T-helper 9 cell (primary cell): ENCODE data around the gene ZNF670.
"Not testable (repeated sequence)": the region's sequence is repeated elsewhere in the genome, so short reads cannot be mapped to it uniquely, and the experiment has no call there.

Source experiments
- DNase-seq: peaks from one replicate; pipeline ENCODE4 v3.0.0-alpha.2; 2020
- total RNA-seq, 2 donors: gene quantifications; one replicate each; lab custom pipeline; 2026; lab: John Stamatoyannopoulos, UW

The ZNF670 gene
- 0.24 to 4.3 reads per million in 2 donors for total RNA-seq

DNA sequence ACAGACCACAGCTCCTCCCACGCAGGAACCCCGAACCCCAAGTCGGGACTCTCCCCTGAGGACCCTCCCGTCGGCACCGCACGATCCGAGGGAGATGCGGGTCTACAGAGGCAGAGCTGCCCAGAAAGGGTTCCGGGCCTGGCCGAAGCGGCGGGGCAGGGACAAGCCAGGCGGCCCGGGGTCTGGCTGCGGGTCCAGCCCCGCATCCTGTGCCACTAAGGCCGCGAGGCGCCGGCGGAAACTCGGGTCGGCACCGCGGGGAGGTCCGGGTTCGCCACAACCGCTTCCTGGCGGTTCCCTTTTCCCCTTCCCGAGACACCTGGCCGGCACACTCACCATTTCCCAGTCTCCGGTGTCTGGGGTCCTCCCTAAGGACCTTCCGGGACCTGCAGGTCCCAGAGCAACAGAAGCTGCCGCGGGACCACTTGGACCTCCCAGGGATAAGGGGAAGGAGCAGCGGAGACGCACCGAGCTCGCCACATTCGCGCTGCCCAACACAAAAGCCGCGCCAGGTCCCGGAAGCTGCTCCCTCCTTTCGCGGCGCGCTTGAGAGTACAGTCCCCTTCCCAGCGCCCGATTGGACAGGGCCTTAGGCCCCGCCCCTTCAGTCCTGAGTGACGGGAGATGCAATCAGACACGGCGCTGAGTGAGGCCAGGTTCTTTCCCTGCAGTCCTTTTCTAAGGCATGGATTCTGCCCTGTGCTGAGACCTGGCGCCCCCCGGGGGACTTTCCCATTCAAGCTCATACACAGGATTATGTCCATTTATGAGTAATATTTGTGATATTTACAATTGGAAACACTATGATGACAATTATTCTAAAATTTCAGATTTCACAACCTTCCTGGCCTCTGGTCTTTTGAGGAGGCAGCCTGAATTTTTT is at the start of gene ZNF670:
TSS of gene ZNF670 (minus strand) at position 554 of the 883 bp plus-strand sequence. CDS start at position 339, 215 bp downstream.
- DNase-seq: peak; percentile 69

DNA sequence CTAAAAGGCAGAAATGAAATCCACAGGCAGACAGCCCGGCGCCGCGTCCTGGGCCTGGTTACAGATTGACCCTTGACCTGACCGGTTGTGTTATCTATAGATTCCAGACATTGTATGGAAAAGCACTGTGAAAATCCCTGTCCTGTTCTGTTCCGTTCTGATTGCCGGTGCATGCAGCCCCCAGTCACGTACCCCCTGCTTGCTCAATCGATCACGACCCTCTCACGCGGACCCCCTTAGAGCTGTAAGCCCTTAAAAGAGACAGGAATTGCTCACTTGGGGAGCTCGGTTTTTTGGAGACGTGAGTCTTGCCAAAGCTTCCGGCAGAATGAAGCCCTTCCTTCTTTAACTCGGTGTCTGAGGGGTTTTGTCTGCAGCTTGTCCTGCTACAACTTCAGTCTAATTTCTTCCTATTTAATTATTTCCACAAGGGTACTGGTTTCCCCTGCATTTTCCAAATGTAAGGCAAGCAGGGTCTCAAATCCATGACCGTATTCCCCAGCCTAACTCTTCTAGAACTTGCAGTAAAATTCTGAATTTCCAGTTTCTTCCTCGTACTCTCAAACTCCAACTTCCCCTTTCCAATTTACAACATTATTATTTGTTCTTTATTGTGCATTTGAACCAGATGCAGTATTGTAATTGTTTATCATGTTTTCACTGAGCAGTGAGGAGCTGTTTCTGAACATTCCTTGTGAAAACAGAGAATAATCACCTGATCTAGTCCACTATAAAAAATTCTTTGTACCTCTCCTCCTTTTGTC is 49.1 kb upstream of the ZNF670 start:
- not testable (repeated sequence) for DNase-seq

DNA sequence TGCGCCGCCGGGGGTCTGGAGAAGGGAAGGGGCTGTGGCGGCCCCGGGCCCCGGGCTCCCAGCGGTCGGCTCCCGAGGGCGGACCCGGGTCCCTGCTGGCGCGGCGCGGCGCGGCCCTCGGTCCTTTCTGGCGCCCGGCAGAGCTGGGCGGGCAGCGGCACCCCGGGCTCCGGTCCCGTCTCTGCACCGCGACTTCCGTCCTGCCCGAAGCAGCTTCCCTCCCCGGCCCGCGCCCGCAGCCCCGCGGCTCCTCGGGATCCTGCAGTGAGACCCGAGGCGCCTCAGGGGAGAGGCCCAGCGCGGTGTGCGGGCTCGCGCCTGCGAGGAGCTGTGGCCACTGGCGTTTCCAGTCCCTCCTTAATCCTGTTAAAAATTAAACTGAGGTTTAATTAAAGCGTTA is 48.0 kb upstream of the ZNF670 start:
- not testable (repeated sequence) for DNase-seq

DNA sequence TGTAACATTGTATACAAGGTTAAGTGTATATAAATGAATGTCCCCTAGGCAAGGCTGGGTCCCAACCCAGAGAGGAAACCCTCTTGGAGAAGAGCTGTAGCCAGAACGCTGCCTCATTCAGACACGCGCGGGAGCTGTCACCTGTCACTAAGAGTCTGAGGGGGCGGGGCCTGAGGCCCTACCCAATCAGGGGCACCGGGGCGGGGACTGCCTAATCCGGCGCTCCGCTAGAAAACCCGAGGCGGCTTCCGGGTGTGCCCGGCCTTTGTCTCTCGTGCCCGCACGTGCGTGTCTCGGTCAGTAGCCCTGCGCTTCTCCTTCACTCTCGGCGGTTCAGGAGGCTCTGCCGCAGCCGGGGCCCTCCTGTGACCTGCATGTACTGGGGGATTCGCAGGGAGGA is 47.6 kb upstream of the ZNF670 start:
- DNase-seq: not testable (repeated sequence)

DNA sequence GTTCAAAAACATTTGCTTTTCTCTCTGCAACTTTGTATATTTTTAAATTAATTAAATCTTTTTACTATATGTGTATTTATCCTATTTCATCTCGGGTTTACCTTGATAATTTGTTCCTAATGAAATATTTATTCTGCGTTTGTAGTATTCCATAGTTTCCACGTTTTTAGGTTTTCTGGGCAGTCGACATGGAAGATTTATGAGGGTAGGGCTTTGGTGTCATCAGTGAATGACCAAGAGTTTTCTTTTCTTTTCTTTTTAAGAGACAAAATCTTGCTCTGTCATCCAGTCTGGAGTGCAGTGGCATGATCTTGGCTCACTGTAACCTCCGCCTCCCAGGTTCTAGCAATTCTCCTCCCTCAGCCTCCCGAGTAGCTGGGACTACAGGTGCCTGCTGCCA is 42.8 kb upstream of the ZNF670 start:
- DNase-seq: no peak

DNA sequence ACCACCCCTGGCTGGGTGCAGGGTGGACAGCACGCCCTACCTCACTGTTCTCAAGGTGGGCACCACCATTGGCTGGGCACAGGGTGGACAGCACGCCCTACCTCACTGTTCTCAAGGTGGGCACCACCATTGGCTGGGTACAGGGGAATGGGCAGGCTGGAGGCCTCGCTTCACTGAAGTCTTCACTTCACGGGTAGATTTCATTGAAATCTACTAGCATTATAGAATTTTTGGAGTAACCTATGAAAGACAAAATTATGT is 41.7 kb upstream of the ZNF670 start:
- not testable (repeated sequence) for DNase-seq

DNA sequence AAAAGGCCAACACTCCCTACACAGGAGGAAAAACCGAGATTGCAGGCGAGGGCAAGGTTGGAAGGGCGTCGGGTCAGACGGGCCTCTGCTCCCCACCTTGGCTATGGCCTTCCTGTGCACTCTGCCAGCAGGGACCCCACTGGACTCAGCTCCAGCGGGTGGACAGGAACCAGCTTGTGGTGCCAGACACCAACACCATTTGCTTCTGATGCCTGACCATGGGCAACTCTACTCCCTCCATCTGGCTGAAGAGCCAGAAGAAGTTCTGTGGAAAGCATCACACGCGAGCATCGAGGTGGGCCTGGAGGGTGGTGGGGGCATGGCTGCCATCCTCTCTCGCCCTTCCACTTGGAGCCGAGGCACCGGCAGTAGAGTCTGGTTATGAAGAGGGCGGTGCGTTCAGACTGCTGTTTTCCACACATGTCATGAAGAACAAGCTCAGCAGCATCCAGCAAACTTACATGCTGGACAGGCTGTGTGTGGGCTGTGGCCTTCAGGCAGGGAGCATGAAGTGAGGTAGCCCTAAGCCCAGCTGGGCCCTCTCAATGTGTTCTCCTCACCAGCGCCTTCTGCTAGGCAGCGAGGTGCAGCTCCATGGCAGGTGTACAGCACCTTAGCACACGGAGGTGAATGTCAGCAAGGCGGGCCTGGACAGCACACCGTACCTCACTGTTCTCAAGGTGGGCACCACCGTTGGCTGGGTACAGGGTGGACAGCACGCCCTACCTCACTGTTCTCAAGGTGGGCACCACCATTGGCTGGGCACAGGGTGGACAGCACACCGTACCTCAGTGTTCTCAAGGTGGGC is 41.2 kb upstream of the ZNF670 start:
- no peak for DNase-seq

DNA sequence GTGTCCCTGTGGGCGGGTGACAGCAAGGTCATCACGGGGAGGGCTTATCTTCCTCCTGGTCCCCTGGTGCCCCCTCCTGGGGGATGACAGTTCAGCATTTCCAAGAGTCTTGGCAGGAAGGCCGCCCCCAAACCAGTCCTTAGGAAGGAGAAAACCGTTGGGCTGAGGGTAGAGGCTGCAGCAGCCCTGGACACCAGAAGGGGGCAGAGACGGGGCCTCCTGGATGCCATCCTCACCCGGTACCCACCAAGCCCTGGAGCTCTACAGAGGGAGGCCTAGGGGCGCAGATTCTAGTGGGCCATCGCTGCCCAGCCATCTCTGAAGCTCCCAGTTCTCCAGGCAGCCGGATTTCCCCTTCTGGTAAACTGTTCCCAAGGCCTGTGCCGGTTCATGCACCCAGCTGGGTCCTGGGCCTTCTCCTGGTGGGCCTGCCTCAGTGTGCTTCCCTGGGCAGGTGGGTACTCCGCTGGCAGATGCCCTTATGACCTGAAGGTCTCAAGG is 40.4 kb upstream of the ZNF670 start:
- no peak for DNase-seq

DNA sequence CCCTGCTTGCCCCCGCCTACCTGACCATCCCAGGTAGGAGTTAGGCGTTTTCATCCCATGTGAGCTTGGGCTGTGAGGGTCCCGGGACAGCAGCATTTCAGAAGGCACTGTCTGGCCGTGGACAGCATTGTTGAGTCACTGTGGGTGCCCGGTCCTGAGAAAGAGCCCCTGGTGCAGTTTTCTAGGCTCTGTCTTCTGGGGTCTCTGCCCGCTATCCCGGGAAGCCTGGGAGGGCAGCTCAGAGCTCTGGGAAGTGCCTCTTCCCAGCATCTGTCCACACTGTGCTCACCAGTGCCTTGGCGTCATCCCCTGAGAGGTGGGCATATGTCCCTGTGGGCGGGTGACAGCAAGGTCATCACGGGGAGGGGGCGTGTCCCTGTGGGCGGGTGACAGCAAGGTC is 36.9 kb upstream of the ZNF670 start:
- no peak for DNase-seq

DNA sequence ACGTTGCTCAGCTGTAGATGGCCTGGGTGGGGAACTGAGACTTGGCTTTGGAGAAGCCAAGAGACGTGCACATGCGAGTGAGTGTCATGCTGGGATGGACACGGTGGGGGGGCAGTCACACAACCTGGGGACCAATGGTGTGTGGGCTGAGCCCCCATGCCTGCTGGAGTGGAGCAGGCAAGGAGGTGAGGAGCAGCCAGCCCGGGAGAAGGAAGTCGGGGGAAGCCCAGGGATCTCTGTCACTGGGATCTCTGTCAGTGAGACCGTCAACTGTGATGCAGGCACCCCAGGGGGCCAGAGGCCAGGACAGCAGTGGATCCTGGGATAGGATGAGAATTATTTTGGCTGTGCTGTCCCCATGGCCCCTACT is 36.5 kb upstream of the ZNF670 start:
- DNase-seq: no peak

DNA sequence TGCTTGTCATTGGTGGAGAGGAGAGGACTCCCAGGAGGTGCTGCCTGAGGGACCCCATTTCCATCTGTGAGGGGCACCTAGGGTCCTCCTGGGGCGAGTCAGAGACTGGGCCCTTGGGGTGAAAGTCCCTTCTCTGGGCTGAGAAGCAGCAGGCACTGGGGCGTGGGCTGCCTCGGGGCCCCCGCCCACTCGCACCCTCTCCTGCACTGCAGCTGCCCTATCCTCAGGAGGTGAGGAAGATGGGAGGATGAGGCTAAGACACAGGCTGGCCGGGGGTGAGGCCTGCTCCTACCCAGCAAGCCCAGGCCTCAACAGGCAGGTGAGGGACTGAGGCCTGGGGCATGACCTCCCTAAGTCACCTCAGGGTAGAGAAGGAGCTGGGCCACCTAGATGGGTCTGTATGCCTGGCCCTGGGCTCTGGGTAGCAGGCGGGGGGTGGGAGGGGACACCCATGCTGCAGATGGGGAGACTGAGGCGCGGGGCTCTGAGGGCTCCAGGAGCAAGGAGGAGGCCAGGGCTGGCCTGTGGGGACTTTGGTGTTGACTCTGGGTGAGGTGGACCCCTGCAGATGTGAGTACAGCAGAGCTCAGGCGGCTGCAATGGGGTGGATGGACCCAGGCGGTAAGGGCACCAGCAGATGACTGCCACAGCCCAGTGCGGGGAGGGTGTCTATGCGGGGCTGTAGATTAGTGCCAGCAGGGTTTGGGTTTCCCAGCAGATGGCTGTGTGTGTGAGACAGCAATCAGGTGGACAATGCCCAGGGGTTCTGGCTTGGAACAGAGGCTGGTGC is 35.9 kb upstream of the ZNF670 start:
- DNase-seq: no peak

DNA sequence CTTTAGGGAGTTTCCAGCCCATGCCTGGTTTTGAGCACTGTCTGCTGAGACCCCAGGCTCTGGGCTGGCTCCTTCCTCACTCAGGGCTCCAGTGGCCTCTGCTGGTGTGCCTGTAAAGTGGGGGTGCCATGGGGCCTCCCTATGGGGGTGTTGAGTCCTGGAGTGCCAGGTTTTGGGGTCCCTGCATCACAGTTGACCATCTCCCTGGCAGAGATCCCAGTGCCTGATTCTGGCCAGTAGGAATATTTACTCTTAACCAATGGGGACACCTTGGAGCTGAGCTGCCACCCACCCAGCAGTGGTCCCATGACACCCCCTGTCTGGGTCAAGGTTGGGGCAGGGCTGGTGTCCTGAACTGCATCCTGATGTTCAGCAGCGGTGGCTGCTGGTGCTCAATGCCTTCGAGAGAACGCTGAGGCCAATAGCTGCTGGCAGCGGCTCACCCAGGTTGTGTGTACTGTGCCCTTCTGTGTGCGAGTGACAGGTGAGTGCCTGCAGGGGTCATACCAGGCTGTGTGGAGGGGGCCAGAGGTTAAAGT is 35.2 kb upstream of the ZNF670 start:
- DNase-seq: no peak

DNA sequence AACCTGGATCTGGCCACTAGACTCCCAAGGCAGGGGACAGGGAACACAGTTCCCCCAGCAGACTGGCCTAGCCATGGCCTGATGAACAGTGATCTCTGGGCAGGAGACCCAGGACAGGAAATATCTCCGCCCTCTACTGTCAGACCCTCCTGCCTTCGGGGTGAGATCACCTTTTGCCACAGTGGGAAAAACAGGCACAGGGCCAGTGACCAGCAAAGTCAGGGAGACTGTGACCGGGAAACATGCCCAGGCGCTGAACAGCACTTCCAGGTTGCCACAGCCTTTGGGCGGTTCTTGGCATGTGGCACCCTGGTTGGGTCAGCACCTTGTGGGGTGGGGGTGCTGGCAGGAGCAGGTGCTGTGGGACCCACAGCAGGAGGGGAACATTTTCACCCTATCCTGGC is 34.5 kb upstream of the ZNF670 start:
- DNase-seq: no peak

DNA sequence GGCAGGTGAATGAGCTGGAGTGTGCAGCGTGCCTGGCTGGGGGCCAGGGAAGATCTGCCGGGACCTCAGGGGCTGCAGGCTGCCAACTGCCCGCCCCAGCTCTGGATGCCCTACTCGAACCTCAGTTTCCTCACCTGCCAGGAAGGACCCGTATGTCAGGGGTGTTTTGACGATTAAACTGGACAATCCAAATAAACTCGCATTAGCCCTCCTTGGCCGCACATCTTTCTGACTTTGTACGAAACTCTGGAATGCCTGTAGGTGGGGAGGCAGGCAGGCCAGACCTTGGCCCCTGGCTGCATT is 33.8 kb upstream of the ZNF670 start:
- DNase-seq: no peak

DNA sequence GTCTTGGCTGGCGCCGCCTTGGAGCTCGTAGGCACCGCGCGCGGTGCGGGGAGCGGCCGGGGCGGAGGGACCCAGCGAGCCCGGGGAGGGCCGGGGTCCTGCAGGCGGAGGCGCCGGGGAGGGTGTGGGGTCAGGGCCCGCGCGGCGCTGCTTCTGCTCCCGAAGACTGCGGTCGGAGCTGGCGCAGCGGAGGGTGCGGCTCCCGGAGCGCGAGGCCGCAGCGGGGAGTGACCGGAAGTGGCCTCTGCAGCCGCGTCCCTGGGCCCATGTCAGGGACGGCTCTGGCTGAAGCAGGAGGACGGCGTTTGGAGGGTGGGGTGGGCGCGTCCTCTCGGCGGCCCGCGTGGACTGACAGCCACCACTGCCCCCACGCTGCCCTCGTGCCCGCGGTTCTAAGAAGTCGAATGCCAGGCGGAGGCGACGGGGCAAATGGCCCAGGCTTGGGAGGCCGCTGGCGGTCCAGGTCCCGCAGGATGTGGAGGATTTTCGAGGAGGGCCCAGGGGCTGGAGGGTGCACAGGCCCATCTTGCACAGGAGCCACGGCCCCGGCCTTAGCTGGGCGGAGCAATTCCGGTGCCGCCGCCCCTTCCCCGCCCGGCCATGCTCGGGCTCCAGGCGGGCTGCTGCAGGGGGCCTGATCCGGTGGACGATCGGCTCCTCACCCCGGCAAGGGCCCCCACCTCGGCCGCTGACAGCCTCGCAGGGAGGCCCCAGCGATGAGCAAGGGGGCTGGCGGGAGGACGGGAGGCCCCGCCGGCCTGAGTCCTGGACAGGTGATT is 33.3 kb upstream of the ZNF670 start:
- DNase-seq: no peak

DNA sequence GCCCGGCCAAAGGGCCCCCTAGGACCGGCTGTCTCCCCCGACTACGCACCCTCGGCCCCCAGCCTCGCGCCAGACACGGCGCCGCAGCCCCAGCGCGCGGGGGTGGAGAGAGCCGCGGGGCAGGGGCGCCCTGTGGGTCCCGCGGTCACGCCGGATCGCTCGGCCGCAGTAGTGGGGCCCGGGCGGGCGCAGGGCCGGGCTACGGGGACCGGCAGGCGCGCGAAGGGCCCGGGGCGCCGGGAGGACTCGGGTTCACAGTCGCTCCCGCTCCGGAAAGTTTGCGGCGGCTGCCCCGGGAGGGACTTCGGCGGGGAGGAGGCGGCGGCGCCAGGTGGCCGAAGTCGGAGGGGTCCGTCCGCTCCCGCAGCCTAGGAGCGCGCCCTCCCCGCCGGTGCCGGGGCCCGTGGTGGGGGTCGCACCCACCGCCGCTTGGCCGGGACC is 32.7 kb upstream of the ZNF670 start:
- no peak for DNase-seq

DNA sequence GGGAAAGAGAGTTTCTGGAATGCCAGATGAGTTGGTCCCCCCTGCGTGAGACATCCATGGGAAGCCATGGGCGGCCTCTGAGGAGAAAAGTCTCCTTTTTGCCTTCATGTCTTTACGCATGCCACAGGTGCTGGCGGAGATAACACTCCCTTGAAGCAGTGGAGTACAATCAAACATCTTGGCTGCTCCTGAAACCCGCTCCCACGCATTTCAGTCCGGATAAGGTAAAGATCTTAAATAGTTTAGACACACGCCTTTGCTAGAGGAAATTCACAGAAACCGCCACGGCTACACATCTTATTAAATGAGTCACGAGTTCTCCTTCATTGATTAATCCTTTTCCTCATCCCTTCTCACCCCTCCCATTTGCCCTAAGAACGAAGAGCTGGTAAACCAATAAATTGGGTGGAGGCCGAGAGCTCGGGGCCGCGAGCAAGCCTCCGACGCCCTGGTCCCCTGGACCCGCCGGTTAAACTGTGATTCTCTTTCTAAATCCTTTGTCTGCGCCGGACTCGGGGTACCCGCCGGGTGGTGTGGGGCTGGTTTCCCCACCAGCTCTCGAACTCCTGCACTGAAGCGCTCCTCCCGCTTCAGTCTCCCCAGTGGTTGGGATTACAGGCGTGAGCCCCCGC is 32.1 kb upstream of the ZNF670 start:
- DNase-seq: no peak

DNA sequence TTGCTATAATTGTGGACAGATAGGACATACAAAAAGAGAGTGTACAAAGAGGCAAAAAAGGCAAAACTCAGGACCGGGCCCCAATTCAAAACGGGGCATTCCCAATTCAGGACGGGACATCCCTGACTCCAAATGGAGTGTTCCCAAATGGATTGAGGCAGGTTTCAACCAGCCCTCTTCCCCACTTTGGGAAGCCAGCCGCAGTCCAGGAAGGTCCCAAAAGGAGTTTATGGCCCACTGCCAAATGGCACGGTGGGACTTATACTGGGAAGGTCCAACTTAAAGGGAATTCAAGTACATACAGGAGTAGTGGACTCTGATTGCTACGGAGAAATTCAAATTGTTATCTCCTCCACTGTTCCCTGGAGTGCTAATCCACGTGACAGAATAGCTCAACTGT is 29.1 kb upstream of the ZNF670 start:
- DNase-seq: no peak

DNA sequence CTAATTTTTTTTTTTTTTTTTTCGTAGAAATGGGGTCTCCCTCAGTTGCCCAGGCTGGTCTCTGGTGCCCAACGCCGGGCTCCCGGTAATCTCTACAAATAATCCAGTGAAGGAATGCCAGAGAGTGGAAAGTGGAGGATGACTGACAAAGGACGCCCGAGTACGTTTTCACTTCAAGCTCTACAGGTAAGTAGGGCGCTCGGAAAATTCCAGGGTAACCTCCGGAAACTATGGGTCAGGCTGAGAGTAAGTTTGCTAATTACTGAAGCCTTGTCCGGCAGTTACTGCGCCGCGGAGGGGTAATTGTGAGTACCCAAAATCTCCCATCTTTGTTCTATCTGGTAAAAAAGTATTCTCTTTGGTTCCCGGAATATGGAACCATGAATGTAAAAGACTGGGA is 27.4 kb upstream of the ZNF670 start:
- no peak for DNase-seq

DNA sequence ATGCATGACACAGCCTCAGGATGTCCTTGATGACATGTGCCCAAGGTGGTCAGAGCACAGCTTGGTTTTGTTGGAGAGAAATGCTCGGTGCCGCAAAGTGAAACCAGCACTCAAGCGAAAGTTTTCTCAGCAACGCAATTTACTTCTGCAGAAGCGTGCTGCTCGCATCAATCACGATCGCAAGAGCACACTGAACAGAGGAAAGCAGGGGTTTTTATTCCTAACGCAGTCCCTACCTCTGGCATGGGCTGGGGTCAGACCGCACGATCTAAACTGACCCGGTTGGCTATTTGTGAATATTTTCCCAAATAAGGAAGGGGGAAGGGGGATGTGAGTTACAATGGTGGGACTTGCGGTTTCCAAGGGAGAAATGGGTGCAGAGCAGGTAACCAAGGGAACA is 26.4 kb upstream of the ZNF670 start:
- DNase-seq: no peak
